ENCODE measurements around the gene METTL25. TPM values are rescaled to one million over a fixed set of nuclear protein-coding genes. Genes with fewer than 3 reads are reported as not detected.

METTL25 gene
- total and polyA plus RNA-seq, 4 donors, result 2.6 to 25.1 (median 8.6) TPM

Other genes starting within 250 kb of the METTL25 start
- 10 to 100 TPM; 28.6 to 37.9 TPM for gene CCDC59, start 142 bp upstream of the METTL25 start, total RNA-seq
- gene CCDC59, start 142 bp upstream of the METTL25 start, polyA plus RNA-seq, result 10 to 100 TPM; 43.2 to 60.6 TPM